GM20431 (cell line): ENCODE measurements around the gene KLHL21.

Source experiments
- in situ Hi-C: fragments of 300-500 bp; cut with MseI, MboI; formaldehyde crosslinking; loops from one replicate; pipeline ENCODE4 v1.15.0; 2020; ENCODE audit warnings: low sequenced_read_pairs; ENCODE audit not compliant: unreplicated experiment

Gene KLHL21

GRCh38 chr1:6627031-6627430 lies 24.4 kb upstream of the KLHL21 start:
- in situ Hi-C loops: no loop called here

GRCh38 chr1:6625584-6626149 lies 23.0 kb upstream of the KLHL21 start:
- in situ Hi-C loops: no loop called here

- in situ Hi-C loops: no loop called here
Measured at GRCh38 chr1:6624710-6625583, 22.3 kb upstream of the KLHL21 start, which contains the start of gene THAP3. THAP3 (plus strand) TSS chr1:6624868; CDS start chr1:6625219, 351 bp downstream.

GRCh38 chr1:6623269-6623965 lies 20.7 kb upstream of the KLHL21 start:
- in situ Hi-C loops: no loop called here

- in situ Hi-C loops: no loop called here
Measured at GRCh38 chr1:6622396-6623152, 19.9 kb upstream of the KLHL21 start.

GRCh38 chr1:6621429-6622391 lies 19.0 kb upstream of the KLHL21 start:
- in situ Hi-C loops: no loop called here

GRCh38 chr1:6619045-6619444 lies 16.4 kb upstream of the KLHL21 start:
- in situ Hi-C loops: no loop called here

- in situ Hi-C loops: no loop called here
Measured at GRCh38 chr1:6614929-6615785, 12.5 kb upstream of the KLHL21 start.

GRCh38 chr1:6614019-6614928 lies 11.6 kb upstream of the KLHL21 start:
- in situ Hi-C loops: no loop called here

GRCh38 chr1:6613361-6614018 lies 10.8 kb upstream of the KLHL21 start, which contains the start of gene PHF13:
PHF13 (plus strand) TSS chr1:6613731; CDS start chr1:6614067, 336 bp downstream.
- in situ Hi-C loops: no loop called here

GRCh38 chr1:6612641-6613360 lies 10.1 kb upstream of the KLHL21 start:
- in situ Hi-C loops: no loop called here

- in situ Hi-C loops: no loop called here
Measured at GRCh38 chr1:6603915-6604558, 1.4 kb upstream of the KLHL21 start.

GRCh38 chr1:6603238-6603914 lies 707 bp upstream of the KLHL21 start:
- in situ Hi-C loops: no loop called here

GRCh38 chr1:6601923-6602668 lies 573 bp downstream of the KLHL21 start:
- in situ Hi-C loops: no loop called here
